Liver (tissue), 9 donors: Measurements from ENCODE around the gene DPYSL4. TPM values are rescaled to one million over a fixed set of nuclear protein-coding genes. Genes with fewer than 3 reads are reported as not detected.

ENCODE experiments used
- DNase-seq: peaks from one replicate; pipeline ENCODE4 v3.0.0-alpha.2; 2017; ENCODE audit warnings: low spot score
- H3K27ac ChIP-seq, 2 donors: one replicate each; pipeline ENCODE4 v1.7.0; 2013; ENCODE audit warnings: inconsistent platforms in 2 of 2, low read length in 2 of 2, control low read depth in 1 of 2, low read depth in 1 of 2, mild to moderate bottlenecking in 1 of 2
- H3K27me3 ChIP-seq, 4 donors: one replicate each; pipeline versions ENCODE4 v1.6.1 to v1.7.0; 2013; ENCODE audit warnings: low read length in 3 of 4, inconsistent platforms in 1 of 4, mild to moderate bottlenecking in 1 of 4, moderate library complexity in 1 of 4; ENCODE audit not compliant: control insufficient read depth in 4 of 4, insufficient read depth in 4 of 4
- H3K36me3 ChIP-seq, 4 donors: one replicate each; pipeline versions ENCODE4 v1.6.1 to v1.7.0; 2013; ENCODE audit warnings: low read length in 3 of 4, mild to moderate bottlenecking in 3 of 4, low read depth in 1 of 4, moderate library complexity in 1 of 4; ENCODE audit not compliant: control insufficient read depth in 4 of 4, insufficient read depth in 3 of 4
- H3K4me1 ChIP-seq, 4 donors: one replicate each; pipeline versions ENCODE4 v1.6.1 to v1.7.0; 2013; ENCODE audit warnings: low read length in 3 of 4, mild to moderate bottlenecking in 3 of 4, moderate library complexity in 1 of 4; ENCODE audit not compliant: control insufficient read depth in 4 of 4, insufficient read depth in 4 of 4
- H3K4me3 ChIP-seq, 3 donors: one replicate each; pipeline versions ENCODE4 v1.6.1 to v1.7.0; 2013; ENCODE audit warnings: low read length in 3 of 3, control low read depth in 1 of 3, low read depth in 1 of 3, mild to moderate bottlenecking in 1 of 3
- H3K9ac ChIP-seq, 2 donors: one replicate each; pipeline ENCODE4 v1.7.0; 2013; ENCODE audit warnings: low read length in 2 of 2, mild to moderate bottlenecking in 2 of 2, moderate library complexity in 2 of 2, control low read depth in 1 of 2, low read depth in 1 of 2
- H3K9me3 ChIP-seq, 4 donors: one replicate each; pipeline versions ENCODE4 v1.6.1 to v1.7.0; 2013; ENCODE audit warnings: low read length in 3 of 4; ENCODE audit not compliant: control insufficient read depth in 4 of 4
- ATF3 ChIP-seq: IDR thresholded peaks from 2 replicates; pipeline ENCODE4 v1.6.1; 2016; ENCODE audit warnings: antibody characterized with exemption
- EGR1 ChIP-seq, 2 donors: IDR thresholded peaks; 2 replicates each; pipeline ENCODE4 v1.6.1; 2016 to 2018; ENCODE audit warnings: antibody characterized with exemption in 2 of 2, low read depth in 2 of 2
- FOXA1 ChIP-seq: IDR thresholded peaks from 2 replicates; pipeline ENCODE4 v1.6.1; 2016; ENCODE audit warnings: antibody characterized with exemption
- FOXA2 ChIP-seq: IDR thresholded peaks from 2 replicates; pipeline ENCODE4 v1.6.1; 2016; ENCODE audit warnings: antibody characterized with exemption
- GABPA ChIP-seq, 2 donors: IDR thresholded peaks in 1 of 2; conservative IDR thresholded peaks in 1 of 2; 2 replicates each; pipeline ENCODE4 v1.6.1; 2016; ENCODE audit warnings: antibody characterized with exemption in 2 of 2, mild to moderate bottlenecking in 1 of 2, moderate library complexity in 1 of 2
- HNF4A ChIP-seq, 2 donors: conservative IDR thresholded peaks; 2 replicates each; pipeline ENCODE4 v1.6.1; 2016; ENCODE audit warnings: antibody characterized with exemption in 2 of 2, mild to moderate bottlenecking in 2 of 2
- HNF4G ChIP-seq: IDR thresholded peaks from 2 replicates; pipeline ENCODE4 v1.6.1; 2016; ENCODE audit warnings: antibody characterized with exemption
- JUND ChIP-seq, 2 donors: IDR thresholded peaks; 2 replicates each; pipeline ENCODE4 v1.6.1; 2016; ENCODE audit warnings: antibody characterized with exemption in 2 of 2
- MAX ChIP-seq: IDR thresholded peaks from 2 replicates; pipeline ENCODE4 v1.6.1; 2016; ENCODE audit warnings: antibody characterized with exemption
- NR2F2 ChIP-seq: IDR thresholded peaks from 2 replicates; pipeline ENCODE4 v1.6.1; 2016; ENCODE audit warnings: antibody characterized with exemption
- REST ChIP-seq: IDR thresholded peaks from 2 replicates; pipeline ENCODE4 v1.6.1; 2016; ENCODE audit warnings: antibody characterized with exemption, mild to moderate bottlenecking
- RXRA ChIP-seq, 2 donors: IDR thresholded peaks; 2 replicates each; pipeline ENCODE4 v1.6.1; 2017 to 2018; ENCODE audit warnings: antibody characterized with exemption in 2 of 2, mild to moderate bottlenecking in 1 of 2
- SP1 ChIP-seq: IDR thresholded peaks from 2 replicates; pipeline ENCODE4 v1.6.1; 2018; ENCODE audit warnings: antibody characterized with exemption, mild to moderate bottlenecking
- TAF1 ChIP-seq: conservative IDR thresholded peaks from 2 replicates; pipeline ENCODE4 v1.6.1; 2016; ENCODE audit warnings: antibody characterized with exemption, mild to moderate bottlenecking
- YY1 ChIP-seq: IDR thresholded peaks from 2 replicates; pipeline ENCODE4 v1.6.1; 2016; ENCODE audit warnings: antibody characterized with exemption, mild to moderate bottlenecking
- ZBTB33 ChIP-seq: IDR thresholded peaks from 2 replicates; pipeline ENCODE4 v1.6.1; 2016; ENCODE audit warnings: antibody characterized with exemption
- WGBS: extraction: QIAGEN DNeasy Blood & Tissue Kit; methylation state at CpG from one replicate; pipeline ENCODE4 v1.1.7; 2013; 5-methylcytosine and 5-hydroxymethylcytosine counted together
- polyA plus RNA-seq, 2 donors: library from polyadenylated mRNA; stranded (reverse) in 1 of 2; unstranded in 1 of 2; fragments of 200-250 nt in 1 of 2; fragments of >200 nt in 1 of 2; fragmentation: Nextera tagmentation in 1 of 2; extraction: Ambion mirVana in 1 of 2; gene quantifications; one replicate each; pipeline versions ENCODE4 v1.2.1 to v1.2.3, GENCODE V29; 2013 to 2015
- total RNA-seq, 2 donors: library from RNA; depleted of rRNA; stranded (reverse); fragments of >200 nt; gene quantifications; one replicate each; pipeline ENCODE4 v1.2.3, GENCODE V29; 2014
- TF ChIP-seq, protein P1 (sequence below): fragments of 150-350 bp; IDR thresholded peaks from 2 replicates; pipeline ENCODE4 v1.5.1; 2017; ENCODE audit warnings: improper control_type of control experiment, low read depth, low read length; ENCODE audit not compliant: missing input control
- donor health status: healthy.
- donor health status: healthy.
- donor health status: healthy.
- donor health status: healthy.
- donor health status: healthy.

The DPYSL4 gene
- total and polyA plus RNA-seq, 4 donors: 0.19 to 2.2 (median 0.26) TPM

DNA sequence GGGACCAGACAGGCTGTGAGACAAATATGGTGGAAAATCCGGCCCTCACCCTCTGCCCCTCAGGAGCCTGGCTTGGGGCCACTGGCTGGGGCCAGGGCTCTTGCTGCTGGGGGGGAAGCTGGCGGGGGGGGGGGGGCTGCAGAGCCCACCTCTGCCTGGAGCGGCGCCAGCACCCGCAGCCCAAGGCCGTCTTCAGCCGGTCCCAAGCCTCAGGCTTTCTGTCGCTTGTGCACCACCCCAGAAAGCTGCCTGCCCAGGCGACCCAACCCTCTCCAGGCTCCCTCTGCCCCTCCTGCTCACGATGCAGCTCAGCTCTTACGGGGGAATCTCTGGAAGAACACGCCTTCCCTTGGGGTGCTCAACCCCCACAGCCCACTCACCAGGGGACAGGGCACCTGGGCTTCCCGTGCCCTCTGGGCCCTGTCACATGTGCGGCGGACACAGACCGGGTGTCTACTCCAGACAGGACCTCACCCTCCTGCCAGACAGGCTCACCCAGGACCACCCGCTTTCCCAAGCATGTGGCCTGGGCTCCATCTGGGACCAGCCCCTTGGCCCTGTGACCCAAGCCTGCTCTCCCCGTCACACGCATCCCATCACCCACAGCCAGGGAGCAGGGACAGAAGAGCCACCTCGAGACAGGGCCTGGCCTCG, 43.9 kb downstream of the DPYSL4 start:
- TF ChIP-seq HNF4A (conservative IDR thresholded peaks at IDR 0.05): no peak
- TF ChIP-seq YY1: no peak
- TF ChIP-seq TAF1: no peak
- TF ChIP-seq EGR1 (IDR thresholded peaks at IDR 0.05; ENCODE audit: low read depth in 2 of 2): no peak
- Histone ChIP-seq H3K4me3 (no peak overlapping the region), H3K36me3 (no peaks in the 10 kb centered on the region), H3K9ac (no peak overlapping the region), H3K27me3 (no peaks in the 10 kb centered on the region), H3K4me1 (peaks cover 0 to 1% (median 0%) of the 10 kb centered on the region in 4 donors), H3K9me3 (no peaks in the 10 kb centered on the region), H3K27ac (no peak overlapping the region)
- DNase-seq: no peak
- 76% methylated on average over 21 of the region's 21 CpGs for WGBS

GRCh38 chr10:132231656-132232022, 44.9 kb downstream of the DPYSL4 start:
- Histone ChIP-seq H3K9ac (no peak overlapping the region), H3K4me3 (no peak overlapping the region), H3K36me3 (no peaks in the 10 kb centered on the region), H3K27ac (no peak overlapping the region), H3K9me3 (no peaks in the 10 kb centered on the region), H3K27me3 (no peaks in the 10 kb centered on the region), H3K4me1 (no peaks in the 10 kb centered on the region)
- WGBS: 83% methylated on average over 13 of the region's 13 CpGs
- TF ChIP-seq JUND (IDR thresholded peaks at IDR 0.05) (no peak), YY1 (no peak), HNF4G (no peak), HNF4A (conservative IDR thresholded peaks at IDR 0.05) (no peak), RXRA (IDR thresholded peaks at IDR 0.05) (no peak), ATF3 (no peak), SP1 (no peak), TAF1 (no peak), FOXA2 (no peak), FOXA1 (no peak), NR2F2 (no peak), ZBTB33 (no peak), GABPA (IDR thresholded peaks at IDR 0.05 in 1 of 2, conservative IDR thresholded peaks at IDR 0.05 in 1 of 2) (no peak), MAX (no peak), REST (no peak)
- TF ChIP-seq, protein P1, sequence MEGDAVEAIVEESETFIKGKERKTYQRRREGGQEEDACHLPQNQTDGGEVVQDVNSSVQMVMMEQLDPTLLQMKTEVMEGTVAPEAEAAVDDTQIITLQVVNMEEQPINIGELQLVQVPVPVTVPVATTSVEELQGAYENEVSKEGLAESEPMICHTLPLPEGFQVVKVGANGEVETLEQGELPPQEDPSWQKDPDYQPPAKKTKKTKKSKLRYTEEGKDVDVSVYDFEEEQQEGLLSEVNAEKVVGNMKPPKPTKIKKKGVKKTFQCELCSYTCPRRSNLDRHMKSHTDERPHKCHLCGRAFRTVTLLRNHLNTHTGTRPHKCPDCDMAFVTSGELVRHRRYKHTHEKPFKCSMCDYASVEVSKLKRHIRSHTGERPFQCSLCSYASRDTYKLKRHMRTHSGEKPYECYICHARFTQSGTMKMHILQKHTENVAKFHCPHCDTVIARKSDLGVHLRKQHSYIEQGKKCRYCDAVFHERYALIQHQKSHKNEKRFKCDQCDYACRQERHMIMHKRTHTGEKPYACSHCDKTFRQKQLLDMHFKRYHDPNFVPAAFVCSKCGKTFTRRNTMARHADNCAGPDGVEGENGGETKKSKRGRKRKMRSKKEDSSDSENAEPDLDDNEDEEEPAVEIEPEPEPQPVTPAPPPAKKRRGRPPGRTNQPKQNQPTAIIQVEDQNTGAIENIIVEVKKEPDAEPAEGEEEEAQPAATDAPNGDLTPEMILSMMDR: no peak
- DNase-seq: no peak
